ENCODE data around the gene ABCD3.
"Not testable (repeated sequence)": the region's sequence is repeated elsewhere in the genome, so short reads cannot be mapped to it uniquely, and the experiment has no call there.

Gene ABCD3

GRCh38 chr1:94418664-94419655 is 771 bp downstream of the ABCD3 start:
- Mint-ChIP-seq H3K27ac (no peak overlapping the region), H3K27me3 (ENCODE audit: low read depth, poor library complexity) (peaks cover under 1% of the 10 kb centered on the region), H3K36me3 (ENCODE audit: low read depth) (no peaks in the 10 kb centered on the region), H3K4me3 (peak overlapping the region; percentile 91), H3K9me3 (no peaks in the 10 kb centered on the region), H3K4me1 (peaks cover 51% of the 10 kb centered on the region)
- no peak for TF ChIP-seq CTCF (IDR thresholded peaks at IDR 0.05)
- no peak for DNase-seq

- no peak overlapping the region for H3K27ac Mint-ChIP-seq
- H3K9me3 Mint-ChIP-seq, result peaks cover 1% of the 10 kb centered on the region
- H3K4me3 Mint-ChIP-seq, result peak overlapping the region; percentile 39
- no peaks in the 10 kb centered on the region for H3K36me3 Mint-ChIP-seq (ENCODE audit: low read depth)
- DNase-seq, result no peak
- H3K4me1 Mint-ChIP-seq, result peaks cover 78% of the 10 kb centered on the region
- no peaks in the 10 kb centered on the region for H3K27me3 Mint-ChIP-seq (ENCODE audit: low read depth, poor library complexity)
- TF ChIP-seq CTCF (IDR thresholded peaks at IDR 0.05), result no peak
Measured at GRCh38 chr1:94422115-94422820, 4.1 kb downstream of the ABCD3 start.

- peaks cover 29% of the 10 kb centered on the region for H3K36me3 Mint-ChIP-seq (ENCODE audit: low read depth)
- peak overlapping the region; percentile 41 for H3K4me3 Mint-ChIP-seq
- peaks cover 32% of the 10 kb centered on the region for H3K9me3 Mint-ChIP-seq
- peaks cover 57% of the 10 kb centered on the region for H3K4me1 Mint-ChIP-seq
- TF ChIP-seq CTCF (IDR thresholded peaks at IDR 0.05), result no peak
- H3K27me3 Mint-ChIP-seq (ENCODE audit: low read depth, poor library complexity), result no peaks in the 10 kb centered on the region
- DNase-seq, result no peak
- peak overlapping the region; percentile 50 for H3K27ac Mint-ChIP-seq
Measured at GRCh38 chr1:94425821-94426484, 7.8 kb downstream of the ABCD3 start.

GRCh38 chr1:94426485-94426870 is 8.3 kb downstream of the ABCD3 start:
- peak overlapping the region; percentile 50 for H3K27ac Mint-ChIP-seq
- DNase-seq; H3K27me3 Mint-ChIP-seq (ENCODE audit: low read depth, poor library complexity): not testable (repeated sequence)
- H3K4me3 Mint-ChIP-seq, result peak overlapping the region; percentile 21
- peaks cover 35% of the 10 kb centered on the region for H3K9me3 Mint-ChIP-seq
- H3K36me3 Mint-ChIP-seq (ENCODE audit: low read depth), result peaks cover 34% of the 10 kb centered on the region
- H3K4me1 Mint-ChIP-seq, result peaks cover 52% of the 10 kb centered on the region

GRCh38 chr1:94428441-94428840 is 10.3 kb downstream of the ABCD3 start:
- no peak overlapping the region for H3K4me3 Mint-ChIP-seq
- TF ChIP-seq CTCF (IDR thresholded peaks at IDR 0.05), result no peak
- H3K27ac Mint-ChIP-seq, result no peak overlapping the region
- peaks cover 33% of the 10 kb centered on the region for H3K4me1 Mint-ChIP-seq
- H3K27me3 Mint-ChIP-seq (ENCODE audit: low read depth, poor library complexity), result no peaks in the 10 kb centered on the region
- DNase-seq, result no peak
- peaks cover 49% of the 10 kb centered on the region for H3K36me3 Mint-ChIP-seq (ENCODE audit: low read depth)
- peaks cover 43% of the 10 kb centered on the region for H3K9me3 Mint-ChIP-seq

GRCh38 chr1:94428927-94429528 is 10.8 kb downstream of the ABCD3 start:
- peak overlapping the region; percentile 26 for H3K4me3 Mint-ChIP-seq
- not testable (repeated sequence) for H3K27ac Mint-ChIP-seq

GRCh38 chr1:94430066-94430465 is 11.9 kb downstream of the ABCD3 start:
- Mint-ChIP-seq H3K9me3 (peaks cover 47% of the 10 kb centered on the region), H3K4me1 (peaks cover 21% of the 10 kb centered on the region), H3K36me3 (ENCODE audit: low read depth) (peaks cover 62% of the 10 kb centered on the region)
- not testable (repeated sequence) for DNase-seq; H3K4me3 Mint-ChIP-seq; H3K27me3 Mint-ChIP-seq (ENCODE audit: low read depth, poor library complexity); H3K27ac Mint-ChIP-seq

More at GRCh38 chr1:94428927-94429528, 10.8 kb downstream of the ABCD3 start:
- DNase-seq; H3K27me3 Mint-ChIP-seq (ENCODE audit: low read depth, poor library complexity): not testable (repeated sequence)
- Mint-ChIP-seq H3K36me3 (ENCODE audit: low read depth) (peaks cover 55% of the 10 kb centered on the region), H3K4me1 (peaks cover 27% of the 10 kb centered on the region), H3K9me3 (peaks cover 43% of the 10 kb centered on the region)

All from nephron progenitor cell (in vitro differentiated cells).